Type B pancreatic cell (in vitro differentiated cells): ENCODE measurements around the gene RETREG3. TPM values are rescaled to one million over a fixed set of nuclear protein-coding genes. Genes with fewer than 3 reads are reported as not detected.
"Not testable (repeated sequence)": the region's sequence is repeated elsewhere in the genome, so short reads cannot be mapped to it uniquely, and the experiment has no call there.

ENCODE experiments used
- DNase-seq: peaks from one replicate; pipeline ENCODE4 v3.0.0; 2021; ENCODE audit warnings: mixed read lengths; ENCODE audit not compliant: unreplicated experiment; ENCODE audit errors: extremely low spot score
- H3K27ac Mint-ChIP-seq: 2 replicates; pipeline ENCODE4 v1.8.0; 2021; ENCODE audit warnings: mild to moderate bottlenecking, mixed read lengths
- H3K27me3 Mint-ChIP-seq: 2 replicates; pipeline ENCODE4 v1.8.0; 2021; ENCODE audit warnings: mixed read lengths
- H3K36me3 Mint-ChIP-seq: 2 replicates; pipeline ENCODE4 v1.8.0; 2021; ENCODE audit warnings: mixed read lengths
- H3K4me1 Mint-ChIP-seq: one replicate; pipeline ENCODE4 v1.8.0; 2021; ENCODE audit warnings: mixed read lengths; ENCODE audit not compliant: unreplicated experiment
- H3K4me3 Mint-ChIP-seq: 2 replicates; pipeline ENCODE4 v1.8.0; 2021; ENCODE audit warnings: mild to moderate bottlenecking, mixed read lengths
- H3K9me3 Mint-ChIP-seq: 2 replicates; pipeline ENCODE4 v1.8.0; 2021; ENCODE audit warnings: mixed read lengths
- CTCF ChIP-seq: fragments of 200-600 bp; sonication (generic); conservative IDR thresholded peaks from 2 replicates; pipeline ENCODE4 v1.5.0; 2021; ENCODE audit warnings: antibody characterized with exemption, mild to moderate bottlenecking
- total RNA-seq: library from RNA; stranded (reverse); gene quantifications from 2 replicates; pipeline ENCODE4 v1.2.1, GENCODE V29; 2021; ENCODE audit warnings: low replicate concordance

Gene RETREG3
- total RNA-seq, 1 donor from 2014 or later, result 62.9 TPM

GRCh38 chr17:42562388-42563142 lies 46.6 kb downstream of the RETREG3 start:
- Mint-ChIP-seq H3K27me3 (no peaks in the 10 kb centered on the region), H3K9me3 (no peaks in the 10 kb centered on the region), H3K36me3 (peaks cover 4% of the 10 kb centered on the region), H3K4me1 (peaks cover 21% of the 10 kb centered on the region), H3K27ac (peak overlapping the region; percentile 88), H3K4me3 (peak overlapping the region; percentile 92)
- TF ChIP-seq CTCF, result no peak
- DNase-seq, result no peak

GRCh38 chr17:42561897-42562387 lies 47.2 kb downstream of the RETREG3 start, which contains the start of gene COASY:
TSS of gene COASY (plus strand) at chr17:42562148. CDS start at chr17:42562623, 475 bp downstream.
- peak; percentile 95 for DNase-seq
- peak within 1 kb of the TSS; percentile 88 for H3K27ac Mint-ChIP-seq
- TF ChIP-seq CTCF, result no peak
- H3K27me3 Mint-ChIP-seq, result no peaks in the 10 kb centered on the region
- peak within 1 kb of the TSS; percentile 92 for H3K4me3 Mint-ChIP-seq
- peaks cover 3% of the 10 kb centered on the region for H3K36me3 Mint-ChIP-seq
- peaks cover 23% of the 10 kb centered on the region for H3K4me1 Mint-ChIP-seq
- H3K9me3 Mint-ChIP-seq, result no peaks in the 10 kb centered on the region

GRCh38 chr17:42560246-42560645 lies 48.9 kb downstream of the RETREG3 start:
- H3K9me3 Mint-ChIP-seq, result no peaks in the 10 kb centered on the region
- peak overlapping the region; percentile 59 for H3K27ac Mint-ChIP-seq
- H3K36me3 Mint-ChIP-seq, result peaks cover 3% of the 10 kb centered on the region
- H3K27me3 Mint-ChIP-seq, result no peaks in the 10 kb centered on the region
- H3K4me1 Mint-ChIP-seq, result peaks cover 25% of the 10 kb centered on the region
- no peak for TF ChIP-seq CTCF
- H3K4me3 Mint-ChIP-seq, result peak overlapping the region; percentile 81
- DNase-seq, result no peak

GRCh38 chr17:42559075-42559474 lies 50.1 kb downstream of the RETREG3 start:
- H3K27ac Mint-ChIP-seq, result no peak overlapping the region
- H3K9me3 Mint-ChIP-seq, result no peaks in the 10 kb centered on the region
- H3K4me1 Mint-ChIP-seq, result peaks cover 29% of the 10 kb centered on the region
- no peak for DNase-seq
- no peak for TF ChIP-seq CTCF
- H3K36me3 Mint-ChIP-seq, result peaks cover 3% of the 10 kb centered on the region
- no peak overlapping the region for H3K4me3 Mint-ChIP-seq
- no peaks in the 10 kb centered on the region for H3K27me3 Mint-ChIP-seq

- Mint-ChIP-seq H3K4me1 (peaks cover 19% of the 10 kb centered on the region), H3K4me3 (peak overlapping the region; percentile 47)
- not testable (repeated sequence) for H3K27me3 Mint-ChIP-seq, H3K27ac Mint-ChIP-seq, H3K36me3 Mint-ChIP-seq, DNase-seq, H3K9me3 Mint-ChIP-seq
- peak; percentile 42 for TF ChIP-seq CTCF
Measured at GRCh38 chr17:42555961-42556617, 53.1 kb downstream of the RETREG3 start.
